Measurements from ENCODE around the gene ABHD15.

DNA sequence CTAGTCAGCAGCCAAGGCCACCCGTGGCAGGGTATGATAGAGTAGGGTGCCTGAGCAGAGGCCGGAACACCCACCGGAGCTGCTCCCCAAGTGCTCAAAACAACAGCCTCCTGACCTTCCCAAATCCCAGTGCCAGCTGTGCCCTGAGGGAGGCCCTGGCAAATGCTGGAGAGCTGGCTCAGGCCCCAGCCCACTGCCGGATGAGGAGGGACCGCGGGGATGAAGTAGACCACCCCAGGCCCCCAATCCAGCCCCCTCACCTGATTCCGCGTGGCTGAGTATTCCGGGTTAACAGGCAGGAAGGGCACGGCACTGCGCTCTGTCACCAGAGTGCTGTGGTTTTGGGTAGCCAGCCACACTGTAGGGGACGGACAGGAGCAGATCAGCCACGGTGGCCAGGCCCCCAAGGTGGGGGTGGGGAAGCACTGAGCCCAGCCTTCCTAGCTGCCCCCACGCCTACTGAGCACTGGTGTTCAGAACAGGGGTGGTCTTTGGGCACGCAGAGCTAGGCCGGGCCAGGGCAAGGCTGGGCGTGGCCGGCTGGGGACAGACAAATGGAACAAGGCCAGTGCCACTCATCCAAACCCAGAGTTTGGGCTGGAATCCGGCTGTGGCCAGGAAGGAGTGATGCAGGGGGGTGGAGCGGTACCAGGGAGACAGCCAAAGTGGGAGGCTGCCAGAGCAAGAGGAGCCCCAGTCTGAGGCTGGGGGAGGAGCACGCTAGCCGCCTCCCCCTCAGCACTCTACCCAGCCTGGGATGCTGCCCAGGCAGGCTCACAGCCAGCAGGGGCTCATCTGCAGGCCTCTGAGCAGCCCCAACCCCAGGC lies 10.8 kb upstream of the ABHD15 start:
- TF ChIP-seq, protein P1, sequence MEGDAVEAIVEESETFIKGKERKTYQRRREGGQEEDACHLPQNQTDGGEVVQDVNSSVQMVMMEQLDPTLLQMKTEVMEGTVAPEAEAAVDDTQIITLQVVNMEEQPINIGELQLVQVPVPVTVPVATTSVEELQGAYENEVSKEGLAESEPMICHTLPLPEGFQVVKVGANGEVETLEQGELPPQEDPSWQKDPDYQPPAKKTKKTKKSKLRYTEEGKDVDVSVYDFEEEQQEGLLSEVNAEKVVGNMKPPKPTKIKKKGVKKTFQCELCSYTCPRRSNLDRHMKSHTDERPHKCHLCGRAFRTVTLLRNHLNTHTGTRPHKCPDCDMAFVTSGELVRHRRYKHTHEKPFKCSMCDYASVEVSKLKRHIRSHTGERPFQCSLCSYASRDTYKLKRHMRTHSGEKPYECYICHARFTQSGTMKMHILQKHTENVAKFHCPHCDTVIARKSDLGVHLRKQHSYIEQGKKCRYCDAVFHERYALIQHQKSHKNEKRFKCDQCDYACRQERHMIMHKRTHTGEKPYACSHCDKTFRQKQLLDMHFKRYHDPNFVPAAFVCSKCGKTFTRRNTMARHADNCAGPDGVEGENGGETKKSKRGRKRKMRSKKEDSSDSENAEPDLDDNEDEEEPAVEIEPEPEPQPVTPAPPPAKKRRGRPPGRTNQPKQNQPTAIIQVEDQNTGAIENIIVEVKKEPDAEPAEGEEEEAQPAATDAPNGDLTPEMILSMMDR (IDR thresholded peaks at IDR 0.05): no peak
- no peak for TF ChIP-seq POLR2A (IDR thresholded peaks at IDR 0.05)
